IPS DF 4.7 (cell line): ENCODE data around the gene ATF2.

Experiments used
- DNase-seq: peaks from one replicate; pipeline ENCODE4 v3.0.0-alpha.2; 2013; ENCODE audit warnings: low spot score; ENCODE audit errors: extremely low read depth

ATF2 gene, protein sequence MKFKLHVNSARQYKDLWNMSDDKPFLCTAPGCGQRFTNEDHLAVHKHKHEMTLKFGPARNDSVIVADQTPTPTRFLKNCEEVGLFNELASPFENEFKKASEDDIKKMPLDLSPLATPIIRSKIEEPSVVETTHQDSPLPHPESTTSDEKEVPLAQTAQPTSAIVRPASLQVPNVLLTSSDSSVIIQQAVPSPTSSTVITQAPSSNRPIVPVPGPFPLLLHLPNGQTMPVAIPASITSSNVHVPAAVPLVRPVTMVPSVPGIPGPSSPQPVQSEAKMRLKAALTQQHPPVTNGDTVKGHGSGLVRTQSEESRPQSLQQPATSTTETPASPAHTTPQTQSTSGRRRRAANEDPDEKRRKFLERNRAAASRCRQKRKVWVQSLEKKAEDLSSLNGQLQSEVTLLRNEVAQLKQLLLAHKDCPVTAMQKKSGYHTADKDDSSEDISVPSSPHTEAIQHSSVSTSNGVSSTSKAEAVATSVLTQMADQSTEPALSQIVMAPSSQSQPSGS

DNA sequence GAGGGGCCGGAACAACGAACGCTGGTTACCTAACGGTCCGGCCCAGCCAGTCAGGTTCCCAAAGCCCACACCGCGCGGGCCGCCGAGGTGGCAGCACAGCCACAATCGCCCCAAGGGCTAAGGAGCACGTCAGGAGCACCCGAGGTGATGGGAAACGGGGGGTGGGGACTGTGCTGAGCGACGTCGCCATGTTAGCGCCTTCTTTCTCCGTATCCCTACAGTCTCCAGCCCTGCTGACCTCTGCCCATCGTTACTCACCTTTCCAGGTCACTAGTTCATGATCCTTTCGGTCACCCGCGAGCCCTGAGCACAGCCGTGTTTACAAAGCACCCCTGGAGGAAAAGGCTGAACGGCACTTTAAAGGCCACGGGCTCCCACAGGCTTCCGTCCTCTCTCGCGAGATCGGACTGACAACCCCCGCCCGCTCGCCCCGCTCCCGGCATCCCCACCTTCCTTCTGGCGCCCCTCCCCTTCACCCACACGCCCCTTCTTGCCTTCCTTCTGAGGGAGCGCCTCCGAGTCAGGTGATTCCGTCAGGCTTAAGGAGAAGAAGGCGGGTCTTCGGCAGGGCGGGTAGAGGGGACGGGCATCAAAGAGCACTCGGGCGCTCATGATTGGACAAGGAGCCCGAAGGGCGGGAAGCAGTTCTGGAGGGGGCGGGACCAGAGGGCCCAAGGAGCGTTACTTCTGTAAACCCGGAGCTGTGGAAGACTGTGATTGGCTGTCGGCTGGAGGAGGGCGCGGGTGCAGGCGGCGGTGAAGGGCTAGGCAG, at the start of gene ATF2:
TSS of gene ATF2 (minus strand) at position 412 of the 772 bp plus-strand sequence. CDS start 31,760 bp downstream, outside the sequence.
- DNase-seq: peak; percentile 96

GRCh38 chr2:175207741-175208438, 39.9 kb upstream of the ATF2 start:
- no peak for DNase-seq

GRCh38 chr2:175206866-175207265, 38.9 kb upstream of the ATF2 start:
- DNase-seq: no peak

DNA sequence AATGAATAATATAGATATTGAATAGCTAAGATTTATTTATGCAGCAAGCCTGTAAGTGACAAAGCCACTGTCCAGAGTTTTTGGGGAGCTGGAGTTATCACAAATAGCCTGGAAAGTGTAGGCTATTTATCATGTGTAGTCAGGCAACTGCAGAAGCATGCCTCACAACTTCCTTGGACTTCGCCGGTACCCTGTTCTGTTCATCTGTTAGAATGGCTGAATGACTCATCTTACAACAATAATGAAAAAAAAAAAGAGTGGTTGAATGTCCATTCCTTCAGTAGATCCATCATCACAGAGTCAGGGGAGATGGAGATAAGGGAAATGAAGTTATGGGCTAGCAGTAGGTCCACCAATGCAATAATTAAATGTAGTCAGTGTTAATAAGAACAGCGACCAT, 37.5 kb upstream of the ATF2 start:
- DNase-seq: no peak

DNA sequence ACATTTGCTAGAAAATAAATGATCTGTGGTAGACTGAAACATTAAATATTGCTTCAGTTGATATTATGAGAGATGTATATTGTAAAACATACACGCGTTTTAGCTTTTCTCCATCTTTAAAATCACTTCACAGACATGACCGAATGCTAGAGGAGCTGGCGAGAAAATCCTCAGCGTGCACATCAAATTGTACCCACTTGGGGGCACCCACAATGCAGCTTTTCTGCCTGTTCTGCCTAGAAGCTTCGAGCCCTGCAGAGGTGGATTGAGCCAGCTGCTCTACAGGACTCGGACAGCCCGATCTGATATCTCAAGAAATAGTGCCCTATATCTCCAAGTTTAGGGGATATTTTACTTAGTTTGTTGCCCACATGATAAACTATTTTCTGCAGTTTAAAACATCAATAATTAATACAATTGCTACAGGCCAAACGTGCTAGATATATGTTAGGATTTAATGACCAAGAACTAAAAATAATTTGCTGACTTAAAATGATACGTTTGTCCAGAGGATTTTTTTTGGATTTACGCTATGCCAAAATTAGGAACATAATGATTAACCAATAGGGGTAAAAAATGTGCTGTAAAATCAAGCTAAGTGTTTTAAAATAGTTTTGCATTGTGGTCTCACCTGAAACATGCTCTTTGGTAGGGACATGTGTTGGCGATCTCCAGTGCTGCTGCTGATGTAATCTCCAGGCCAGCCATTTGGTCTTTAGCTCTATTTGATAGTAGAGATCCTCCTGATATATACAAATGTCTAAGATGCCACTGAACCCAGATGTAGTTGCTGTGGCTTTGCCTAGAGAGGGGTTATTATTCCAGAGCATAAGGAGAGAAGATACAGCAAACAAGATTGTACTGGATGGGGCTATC, 35.9 kb upstream of the ATF2 start:
- no peak for DNase-seq

- no peak for DNase-seq
These were observed 27.0 kb upstream of the ATF2 start for GRCh38 chr2:175195012-175195411.

DNA sequence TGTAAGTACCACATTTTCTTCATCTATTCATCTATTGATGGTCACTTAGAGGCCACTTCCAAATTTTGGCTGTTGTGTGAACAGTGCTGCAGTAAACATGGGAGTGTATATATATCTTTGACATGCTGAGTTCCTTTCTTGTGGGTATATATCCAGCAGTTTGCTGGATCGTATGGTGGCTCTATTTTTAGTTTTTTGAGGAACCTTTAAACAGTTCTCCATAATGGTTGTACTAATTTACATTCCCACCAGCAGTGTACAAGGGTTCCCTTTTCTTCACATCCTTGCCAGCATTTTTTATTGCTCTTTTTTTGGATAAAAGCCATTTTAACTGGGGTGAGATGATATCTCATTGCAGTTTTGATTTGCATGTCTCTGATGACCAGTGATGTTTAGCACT, 20.8 kb upstream of the ATF2 start:
- DNase-seq: no peak

- DNase-seq: no peak
These were observed 19.4 kb upstream of the ATF2 start for GRCh38 chr2:175187378-175187777.

DNA sequence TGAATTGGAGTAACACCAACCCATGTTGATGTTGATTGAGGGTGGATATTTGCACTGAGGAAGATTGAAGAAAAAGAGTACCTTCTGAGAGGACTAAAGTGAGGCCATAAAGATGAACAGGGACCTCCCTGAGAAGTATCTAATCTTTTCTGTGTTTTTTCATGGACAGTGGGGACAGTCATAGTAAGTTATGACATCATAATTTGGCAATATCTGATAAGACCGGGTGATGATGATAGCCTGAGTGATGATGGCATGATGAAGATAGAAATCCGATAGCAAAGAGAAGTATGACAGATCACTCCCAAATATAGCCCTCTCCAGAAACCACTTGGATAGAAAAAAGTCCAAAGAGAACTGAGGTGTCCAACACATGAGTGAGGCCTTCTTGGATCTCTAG, 15.7 kb upstream of the ATF2 start:
- no peak for DNase-seq

DNA sequence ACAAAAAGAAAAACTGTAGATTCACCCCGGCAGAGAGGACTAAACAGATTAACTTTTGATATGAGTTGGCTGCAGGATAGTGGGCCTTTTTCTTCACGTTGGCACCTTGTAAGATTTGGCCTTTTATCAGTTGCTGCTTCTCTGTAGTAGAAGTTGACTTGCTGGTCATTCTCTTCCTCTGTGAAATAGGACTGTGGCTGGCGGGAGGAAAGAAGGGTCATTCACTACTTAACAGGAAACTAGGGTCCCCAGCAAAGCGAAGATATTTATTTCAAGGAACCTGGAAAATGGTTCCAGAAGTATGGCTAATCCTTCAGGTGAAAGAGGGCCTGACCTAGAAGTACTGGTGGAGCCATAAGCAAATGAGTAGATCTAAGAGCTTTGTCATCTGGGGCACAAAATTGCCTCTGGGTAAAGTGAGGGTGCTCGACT, 13.9 kb upstream of the ATF2 start:
- DNase-seq: no peak

DNA sequence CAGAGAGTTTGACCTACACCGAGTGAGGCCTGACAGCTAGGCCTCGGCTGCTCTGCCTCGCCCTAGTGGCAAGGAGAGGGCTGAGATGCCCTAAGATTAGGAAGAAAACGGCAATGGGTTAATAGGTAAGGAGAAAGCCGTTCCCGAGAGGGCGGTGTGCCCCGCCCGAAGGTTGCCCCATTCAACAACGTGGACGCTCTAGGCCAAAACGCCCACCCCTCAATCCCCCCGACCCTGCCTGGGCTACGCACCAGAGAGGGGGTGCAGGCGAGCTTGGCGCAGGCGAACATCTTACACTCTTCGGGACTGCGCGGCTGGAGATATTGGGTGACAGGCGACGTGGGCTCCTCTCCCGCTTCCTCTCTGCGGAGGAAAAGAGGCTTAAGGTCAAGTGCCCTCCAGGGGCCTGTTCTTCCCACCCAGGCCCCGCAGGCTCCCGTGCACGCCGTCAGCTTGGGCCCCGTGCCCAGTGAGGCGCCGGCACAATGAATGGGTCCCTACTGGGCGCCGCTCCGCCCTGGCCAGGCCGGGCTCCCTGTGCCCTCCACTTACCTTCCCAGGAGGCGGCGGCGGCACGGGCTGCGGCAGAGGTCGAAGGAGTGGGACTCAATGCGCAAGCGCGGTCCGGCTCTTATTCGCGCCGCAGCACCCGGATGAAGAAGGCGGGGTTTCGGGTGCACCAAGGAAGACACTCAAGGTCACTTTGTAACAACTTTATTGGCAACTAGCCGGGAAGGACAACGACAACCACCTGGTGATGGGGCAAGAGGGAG, 13.3 kb upstream of the ATF2 start, which contains the start of gene ATP5MC3:
TSS of gene ATP5MC3 (minus strand) at position 607 of the 773 bp plus-strand sequence. CDS start at position 290, 317 bp downstream.
- DNase-seq: peak; percentile 91

- DNase-seq: no peak
These were observed 12.7 kb upstream of the ATF2 start for GRCh38 chr2:175180701-175181103.

DNA sequence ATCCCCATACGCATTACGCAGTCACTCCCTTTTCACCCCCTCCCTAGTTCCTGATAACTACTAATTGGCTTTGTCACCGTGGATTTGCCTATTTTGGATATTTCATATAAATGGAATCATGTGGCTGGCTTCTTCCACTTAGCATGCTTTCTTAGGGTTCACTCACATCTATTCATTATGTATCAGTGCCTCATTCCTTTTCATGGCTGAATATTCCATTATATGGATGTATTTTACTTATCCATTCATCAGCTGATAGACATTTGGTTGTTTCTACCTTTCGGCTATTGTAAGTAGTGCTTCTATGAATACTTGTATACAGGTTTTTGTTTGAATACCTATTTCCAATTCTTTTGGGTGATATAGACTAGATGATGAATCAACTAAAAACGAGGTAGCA, 8.6 kb upstream of the ATF2 start:
- DNase-seq: no peak

GRCh38 chr2:175175896-175176295, 7.9 kb upstream of the ATF2 start:
- DNase-seq: no peak

GRCh38 chr2:175175320-175175719, 7.3 kb upstream of the ATF2 start:
- DNase-seq: no peak

DNA sequence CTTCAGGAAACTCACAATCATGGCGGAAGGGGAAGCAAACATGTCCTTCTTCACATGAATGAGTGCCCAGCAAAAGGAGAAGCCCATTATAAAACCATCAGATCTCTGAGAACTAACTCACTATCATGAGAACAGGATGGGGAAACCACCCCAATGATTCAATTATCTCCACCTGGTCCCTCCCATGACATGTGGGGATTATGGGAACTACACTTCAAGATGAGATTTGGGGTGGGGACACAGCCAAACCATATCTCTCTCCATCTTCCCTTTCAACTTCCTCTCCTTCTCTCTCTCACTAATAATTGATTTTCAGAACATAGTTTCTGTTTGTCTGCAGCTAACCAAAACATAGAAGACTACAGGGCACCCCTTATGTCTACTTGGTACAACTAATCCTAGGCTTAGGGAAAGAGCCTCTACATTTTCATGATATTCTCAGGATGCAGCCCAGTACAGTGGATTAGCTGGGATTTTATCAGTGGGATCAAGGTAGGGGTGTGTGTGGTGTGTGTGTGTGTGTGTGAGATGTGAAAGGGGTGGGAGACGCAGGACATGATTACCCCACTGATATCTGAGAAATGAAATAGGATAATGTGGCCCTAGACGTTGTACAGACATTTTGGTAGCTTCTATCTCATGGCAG, 2.8 kb upstream of the ATF2 start:
- no peak for DNase-seq

DNA sequence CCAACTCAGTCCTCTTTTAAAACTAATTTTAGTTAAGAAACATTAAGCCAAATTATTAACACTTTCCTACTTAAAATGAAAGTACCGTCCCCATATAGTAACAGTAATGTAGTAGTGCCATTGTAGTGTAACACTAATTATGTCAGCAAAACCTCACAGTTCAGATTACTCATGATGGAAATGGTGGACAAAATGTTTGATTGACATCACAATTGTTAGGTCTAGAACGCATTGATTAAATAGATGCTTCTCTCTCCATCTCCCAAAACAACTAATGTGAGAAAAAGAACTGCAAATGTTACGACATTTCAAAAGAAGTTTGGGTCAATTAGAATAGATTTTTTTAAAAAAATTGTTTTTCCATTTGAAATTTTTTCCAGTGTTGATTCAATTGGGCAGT, 1.2 kb upstream of the ATF2 start:
- no peak for DNase-seq

GRCh38 chr2:175168564-175168945, 552 bp upstream of the ATF2 start:
- DNase-seq: no peak

DNA sequence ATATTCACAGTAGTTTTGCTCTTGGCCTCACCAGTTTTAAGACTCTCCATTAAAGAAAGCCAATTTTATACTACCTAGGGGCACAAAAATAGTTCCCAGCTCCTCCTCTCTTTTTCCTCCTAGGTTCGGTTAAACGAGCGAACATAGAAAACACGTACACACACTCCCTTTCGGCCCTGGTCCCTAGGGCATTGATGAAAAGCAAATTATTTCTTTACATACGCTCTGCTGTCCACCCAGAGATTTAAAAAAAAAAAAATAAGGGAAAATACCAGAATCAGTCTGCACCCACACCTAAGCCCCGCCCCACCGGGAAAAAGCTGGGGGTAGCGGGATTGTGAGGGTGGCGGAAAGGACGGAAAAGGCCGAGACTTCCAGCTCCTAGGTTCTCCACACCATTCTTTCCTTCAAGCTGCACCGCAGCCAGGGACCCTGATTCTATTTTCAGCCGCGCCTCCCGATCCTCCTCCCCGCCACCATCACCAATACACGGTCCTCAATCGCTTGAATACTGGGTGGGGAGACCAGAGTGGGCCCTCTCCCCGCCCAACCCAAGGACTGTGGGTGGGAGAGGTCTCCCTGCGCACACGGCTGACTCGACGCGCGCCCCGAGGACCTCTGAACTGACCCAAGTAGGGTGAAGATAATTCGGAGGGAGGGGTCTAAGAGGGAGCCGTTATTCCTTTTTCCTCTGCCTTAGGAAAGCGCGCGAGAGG, 769 bp downstream of the ATF2 start:
- DNase-seq: no peak
